Prostate gland (tissue), 2 donors: ENCODE results near the gene SLC25A26. TPM values are rescaled to one million over a fixed set of nuclear protein-coding genes. Genes with fewer than 3 reads are reported as not detected.

Source experiments
- DNase-seq: peaks from one replicate; pipeline ENCODE4 v3.0.0-alpha.2; 2019; ENCODE audit warnings: low spot score
- H3K27ac ChIP-seq, 2 donors: fragments of 200-600 bp; sonication (generic); 2 replicates each; pipeline ENCODE4 v1.5.1; 2017 to 2019
- H3K27me3 ChIP-seq: fragments of 200-600 bp; sonication (generic); replicated peaks from 2 replicates; pipeline ENCODE4 v1.5.1; 2019; ENCODE audit not compliant: insufficient read depth
- H3K36me3 ChIP-seq, 2 donors: fragments of 200-600 bp; sonication (generic); 1 replicate in 1 of 2; 2 replicates in 1 of 2; pipeline versions ENCODE4 v1.5.1 to v1.8.1; 2017 to 2019
- H3K4me1 ChIP-seq: fragments of 200-600 bp; sonication (generic); replicated peaks from 2 replicates; pipeline ENCODE4 v1.5.1; 2019
- H3K4me3 ChIP-seq, 2 donors: fragments of 200-600 bp; sonication (generic); 2 replicates each; pipeline ENCODE4 v1.5.1; 2017 to 2019
- H3K9me3 ChIP-seq: fragments of 200-600 bp; sonication (generic); 2 replicates; pipeline ENCODE4 v1.5.1; 2017
- POLR2A ChIP-seq: fragments of 450-650 bp; IDR thresholded peaks from one replicate; pipeline ENCODE4 v1.6.1; 2016; ENCODE audit warnings: antibody characterized with exemption, mild to moderate bottlenecking
- POLR2AphosphoS5 ChIP-seq: sonication (generic); formaldehyde crosslinking; IDR thresholded peaks from one replicate; pipeline ENCODE4 v1.6.1; 2017; ENCODE audit warnings: antibody characterized with exemption
- WGBS: methylation state at CpG from one replicate; pipeline ENCODE4 v1.1.5; 2018; 5-methylcytosine and 5-hydroxymethylcytosine counted together
- intact Hi-C: fragments of 100-400 bp; cut with DNase I; formaldehyde crosslinking; loops from one replicate; pipeline ENCODE4 v1.14.2; 2022
- total RNA-seq, 2 donors: library from RNA; depleted of rRNA; stranded (reverse); fragments of >200 nt; gene quantifications; one replicate each; pipeline ENCODE4 v1.1.0, GENCODE V29; 2016
- TF ChIP-seq, protein P1 (sequence below), 4 experiments: fragments of 200-600 bp in 2 of 4; fragments of 450-650 bp in 2 of 4; sonication (generic) in 2 of 4; IDR thresholded peaks; 1 replicate in 3 of 4; 2 replicates in 1 of 4; pipeline ENCODE4 v1.5.1; 2016 to 2019; ENCODE audit warnings: antibody characterized with exemption in 4 of 4, mild to moderate bottlenecking in 2 of 4, moderate library complexity in 2 of 4

The SLC25A26 gene
- total RNA-seq, 2 donors from 2014 or later, result 24.4 to 32.3 TPM

DNA sequence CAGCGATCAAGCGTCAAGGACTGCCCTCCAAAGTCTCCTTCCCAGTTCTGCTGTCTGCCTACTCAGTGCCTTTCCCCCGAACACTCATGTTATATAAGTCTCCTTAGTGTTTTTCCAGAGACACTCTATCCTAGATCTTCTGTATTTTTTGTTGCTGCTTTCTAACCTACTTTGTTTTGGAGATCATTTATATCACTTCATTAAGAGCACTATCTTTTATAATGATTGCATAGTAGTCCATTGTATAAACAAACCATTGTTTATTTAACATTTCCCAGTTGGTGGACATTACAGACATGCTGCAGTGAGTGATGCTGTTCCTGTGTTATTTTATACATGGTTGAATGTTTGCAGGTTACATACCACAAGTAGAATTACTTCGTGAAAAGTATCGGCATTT is 47.1 kb downstream of the SLC25A26 start:
- TF ChIP-seq, protein P1, sequence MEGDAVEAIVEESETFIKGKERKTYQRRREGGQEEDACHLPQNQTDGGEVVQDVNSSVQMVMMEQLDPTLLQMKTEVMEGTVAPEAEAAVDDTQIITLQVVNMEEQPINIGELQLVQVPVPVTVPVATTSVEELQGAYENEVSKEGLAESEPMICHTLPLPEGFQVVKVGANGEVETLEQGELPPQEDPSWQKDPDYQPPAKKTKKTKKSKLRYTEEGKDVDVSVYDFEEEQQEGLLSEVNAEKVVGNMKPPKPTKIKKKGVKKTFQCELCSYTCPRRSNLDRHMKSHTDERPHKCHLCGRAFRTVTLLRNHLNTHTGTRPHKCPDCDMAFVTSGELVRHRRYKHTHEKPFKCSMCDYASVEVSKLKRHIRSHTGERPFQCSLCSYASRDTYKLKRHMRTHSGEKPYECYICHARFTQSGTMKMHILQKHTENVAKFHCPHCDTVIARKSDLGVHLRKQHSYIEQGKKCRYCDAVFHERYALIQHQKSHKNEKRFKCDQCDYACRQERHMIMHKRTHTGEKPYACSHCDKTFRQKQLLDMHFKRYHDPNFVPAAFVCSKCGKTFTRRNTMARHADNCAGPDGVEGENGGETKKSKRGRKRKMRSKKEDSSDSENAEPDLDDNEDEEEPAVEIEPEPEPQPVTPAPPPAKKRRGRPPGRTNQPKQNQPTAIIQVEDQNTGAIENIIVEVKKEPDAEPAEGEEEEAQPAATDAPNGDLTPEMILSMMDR (IDR thresholded peaks at IDR 0.05), result no peak
- TF ChIP-seq POLR2A (no peak), POLR2AphosphoS5 (no peak)
- H3K27me3 ChIP-seq, result no peaks in the 10 kb centered on the region
- no peak overlapping the region for H3K27ac ChIP-seq
- no peak overlapping the region for H3K4me3 ChIP-seq
- H3K9me3 ChIP-seq, result no peaks in the 10 kb centered on the region
- H3K36me3 ChIP-seq, result no peaks in the 10 kb centered on the region
- intact Hi-C loops, result no loop called here
- no peaks in the 10 kb centered on the region for H3K4me1 ChIP-seq
- 95% methylated on average over 5 of the region's 5 CpGs for WGBS
- DNase-seq, result no peak

DNA sequence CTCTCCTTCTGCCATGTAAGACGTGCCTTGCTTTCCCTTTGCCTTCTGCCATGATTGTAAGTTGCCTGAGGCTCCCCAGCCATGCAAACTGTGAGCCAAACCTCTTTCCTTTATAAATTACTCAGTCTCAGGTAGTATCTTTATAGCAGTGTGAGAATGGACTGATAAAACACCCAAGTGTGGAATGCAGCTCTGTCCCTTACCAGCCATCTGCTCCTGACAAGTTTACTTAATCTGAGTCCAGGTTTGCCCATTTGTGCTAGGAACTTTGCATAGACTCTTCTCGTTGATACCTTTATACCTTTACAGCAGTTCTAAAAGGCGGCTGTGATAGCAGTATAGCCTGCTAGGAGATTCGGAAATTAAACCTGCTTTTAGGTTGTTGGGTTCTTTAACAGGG is 48.1 kb downstream of the SLC25A26 start:
- Histone ChIP-seq H3K9me3 (no peaks in the 10 kb centered on the region), H3K36me3 (no peaks in the 10 kb centered on the region), H3K27ac (no peak overlapping the region), H3K4me3 (no peak overlapping the region), H3K27me3 (no peaks in the 10 kb centered on the region), H3K4me1 (no peaks in the 10 kb centered on the region)
- DNase-seq, result no peak
- 77% methylated on average over 4 of the region's 4 CpGs for WGBS
- TF ChIP-seq, protein P1 (IDR thresholded peaks at IDR 0.05), result no peak
- TF ChIP-seq POLR2A (no peak), POLR2AphosphoS5 (no peak)
- intact Hi-C loops, result no loop called here

DNA sequence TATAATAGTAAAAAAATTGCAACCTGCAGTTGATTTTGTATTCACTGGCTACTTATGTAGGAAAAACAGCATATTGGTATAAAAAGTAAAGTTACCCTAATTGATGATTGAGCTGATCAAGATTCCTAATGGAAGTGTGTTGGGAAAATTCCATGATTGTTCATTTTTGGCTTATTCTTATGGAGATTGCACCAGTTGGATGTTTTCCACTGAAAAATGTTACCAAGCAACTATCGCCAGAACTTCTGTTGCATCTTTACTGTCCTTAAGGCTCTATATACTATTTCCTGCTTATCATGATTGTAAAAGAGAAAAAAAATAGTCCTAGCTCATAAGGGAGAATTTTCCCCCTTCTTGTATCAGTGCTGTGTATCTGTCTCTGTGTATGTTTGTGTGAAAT is 48.6 kb downstream of the SLC25A26 start:
- 91% methylated on average over 1 of the region's 1 CpG for WGBS
- H3K27ac ChIP-seq, result no peak overlapping the region
- no peaks in the 10 kb centered on the region for H3K27me3 ChIP-seq
- no peak for DNase-seq
- no peak for TF ChIP-seq POLR2A
- TF ChIP-seq POLR2AphosphoS5, result no peak
- TF ChIP-seq, protein P1 (IDR thresholded peaks at IDR 0.05), result no peak
- no peak overlapping the region for H3K4me3 ChIP-seq
- H3K36me3 ChIP-seq, result no peaks in the 10 kb centered on the region
- no peaks in the 10 kb centered on the region for H3K4me1 ChIP-seq
- intact Hi-C loops, result no loop called here
- H3K9me3 ChIP-seq, result no peaks in the 10 kb centered on the region

DNA sequence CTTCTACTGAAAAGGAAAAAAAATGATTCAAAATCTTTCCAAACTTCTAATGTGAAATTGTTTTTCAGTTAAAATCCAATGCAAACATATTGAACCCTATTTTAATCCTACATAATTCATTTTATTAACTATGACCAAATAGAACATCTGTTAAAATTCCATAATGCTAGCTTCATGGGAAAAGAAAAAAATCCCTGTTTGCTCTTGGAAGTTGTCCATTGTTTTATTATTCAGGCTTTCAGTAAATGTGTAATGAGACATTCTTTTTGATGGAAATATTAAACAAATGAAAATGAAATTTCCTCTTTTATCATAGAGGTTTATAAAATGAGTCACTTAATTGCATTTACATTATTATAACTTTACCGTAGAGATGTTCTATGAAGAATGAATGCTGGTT is 49.5 kb downstream of the SLC25A26 start:
- H3K27ac ChIP-seq, result no peak overlapping the region
- 42% methylated on average over 1 of the region's 1 CpG for WGBS
- TF ChIP-seq, protein P1 (IDR thresholded peaks at IDR 0.05), result no peak
- TF ChIP-seq POLR2A, result no peak
- TF ChIP-seq POLR2AphosphoS5, result no peak
- no peaks in the 10 kb centered on the region for H3K4me1 ChIP-seq
- no peaks in the 10 kb centered on the region for H3K36me3 ChIP-seq
- intact Hi-C loops, result loop anchor here (10.0 kb wide), 1 partner anchor 105 kb away; no protein-coding TSS in a partner anchor
- H3K27me3 ChIP-seq, result no peaks in the 10 kb centered on the region
- H3K4me3 ChIP-seq, result no peak overlapping the region
- no peak for DNase-seq
- H3K9me3 ChIP-seq, result no peaks in the 10 kb centered on the region

DNA sequence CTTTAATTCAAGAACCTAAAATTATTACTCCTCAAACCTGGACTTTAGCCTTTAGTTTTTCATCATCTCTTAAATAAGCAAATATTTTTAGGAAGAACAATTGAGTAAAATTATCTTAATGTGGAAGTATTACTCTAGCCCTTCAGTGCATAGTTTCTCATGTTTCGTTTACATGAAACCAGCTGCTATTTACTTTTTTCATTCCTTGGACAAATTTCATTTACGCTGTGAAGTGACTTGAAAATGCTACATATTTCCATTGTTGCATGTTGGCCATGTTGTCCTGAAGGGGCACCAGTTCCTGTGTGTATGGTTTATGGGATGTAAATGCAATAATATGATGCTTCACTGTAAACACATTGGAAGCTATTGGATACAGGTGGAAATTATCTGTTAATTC is 49.9 kb downstream of the SLC25A26 start:
- H3K27ac ChIP-seq, result no peak overlapping the region

More for the DNA sequence above, 49.9 kb downstream of the SLC25A26 start:
- no peak overlapping the region for H3K4me3 ChIP-seq
- TF ChIP-seq, protein P1 (IDR thresholded peaks at IDR 0.05), result no peak
- no peak for TF ChIP-seq POLR2A
- no peak for TF ChIP-seq POLR2AphosphoS5
- H3K36me3 ChIP-seq, result no peaks in the 10 kb centered on the region
- H3K27me3 ChIP-seq, result no peaks in the 10 kb centered on the region
- 49% methylated on average over 2 of the region's 2 CpGs for WGBS
- intact Hi-C loops, result loop anchor here (10.0 kb wide), 1 partner anchor 104 kb away; no protein-coding TSS in a partner anchor
- H3K4me1 ChIP-seq, result no peaks in the 10 kb centered on the region
- DNase-seq, result no peak
- H3K9me3 ChIP-seq, result no peaks in the 10 kb centered on the region
